CD14-positive monocyte (primary cell): ENCODE results near the gene NFE2L1. TPM values are rescaled to one million over a fixed set of nuclear protein-coding genes. Genes with fewer than 3 reads are reported as not detected.
"Not testable (repeated sequence)": the region's sequence is repeated elsewhere in the genome, so short reads cannot be mapped to it uniquely, and the experiment has no call there.

ENCODE experiments used
- DNase-seq, 3 donors: peaks; one replicate each; pipeline ENCODE4 v3.0.0-alpha.2; 2011 to 2022
- H2AFZ ChIP-seq: 2 replicates; pipeline ENCODE4 v1.6.0; 2012; ENCODE audit warnings: mild to moderate bottlenecking, low read depth, low read length, inconsistent platforms; ENCODE audit not compliant: insufficient read depth, poor library complexity, severe bottlenecking
- H3K27ac ChIP-seq, 2 donors: 1 replicate in 1 of 2; 2 replicates in 1 of 2; pipeline ENCODE4 v1.5.1; 2012 to 2013; ENCODE audit warnings: low read length in 2 of 2, control low read depth in 1 of 2, inconsistent platforms in 1 of 2, low read depth in 1 of 2, mild to moderate bottlenecking in 1 of 2
- H3K27me3 ChIP-seq, 2 donors: one replicate each; pipeline versions ENCODE4 v1.6.0 to v1.6.1; 2011 to 2013; ENCODE audit warnings: low read length in 2 of 2; ENCODE audit not compliant: control insufficient read depth in 2 of 2, insufficient read depth in 2 of 2
- H3K36me3 ChIP-seq, 2 donors: replicated peaks in 1 of 2; 1 replicate in 1 of 2; 2 replicates in 1 of 2; pipeline versions ENCODE4 v1.5.1 to v1.6.1; 2012 to 2013; ENCODE audit warnings: low read length in 2 of 2, control low read depth in 1 of 2, inconsistent platforms in 1 of 2, mild to moderate bottlenecking in 1 of 2; ENCODE audit not compliant: insufficient read depth in 2 of 2, control insufficient read depth in 1 of 2
- H3K4me1 ChIP-seq, 2 donors: 1 replicate in 1 of 2; 2 replicates in 1 of 2; pipeline versions ENCODE4 v1.5.1 to v1.6.1; 2012 to 2013; ENCODE audit warnings: low read length in 2 of 2, control low read depth in 1 of 2, inconsistent platforms in 1 of 2, mild to moderate bottlenecking in 1 of 2, moderate library complexity in 1 of 2; ENCODE audit not compliant: insufficient read depth in 2 of 2, control insufficient read depth in 1 of 2
- H3K4me2 ChIP-seq: replicated peaks from 2 replicates; pipeline ENCODE3; 2012; ENCODE audit warnings: low read length, moderate library complexity, mild to moderate bottlenecking; ENCODE audit not compliant: poor library complexity, severe bottlenecking; ENCODE audit errors: extremely low read depth
- H3K4me3 ChIP-seq, 3 experiments: fragments of 200-600 bp in 1 of 3; sonication (generic) in 1 of 3; replicated peaks in 1 of 3; 1 replicate in 2 of 3; 2 replicates in 1 of 3; pipeline ENCODE4 v1.5.1; 2011 to 2013; ENCODE audit warnings: low read length in 3 of 3, mild to moderate bottlenecking in 3 of 3, control low read depth in 2 of 3, low read depth in 2 of 3, inconsistent platforms in 1 of 3, moderate library complexity in 1 of 3
- H3K79me2 ChIP-seq: 2 replicates; pipeline ENCODE4 v1.6.0; 2012; ENCODE audit warnings: mild to moderate bottlenecking, control low read depth, inconsistent platforms, low read length, moderate library complexity; ENCODE audit not compliant: insufficient read depth
- H3K9ac ChIP-seq: 2 replicates; pipeline ENCODE4 v1.6.0; 2017; ENCODE audit warnings: low read length, mild to moderate bottlenecking; ENCODE audit not compliant: insufficient read depth, poor library complexity, severe bottlenecking
- H3K9me3 ChIP-seq, 2 donors: replicated peaks in 1 of 2; 1 replicate in 1 of 2; 2 replicates in 1 of 2; pipeline versions ENCODE4 v1.5.1 to v1.6.1; 2012 to 2013; ENCODE audit warnings: low read length in 2 of 2, control low read depth in 1 of 2; ENCODE audit not compliant: control insufficient read depth in 1 of 2, insufficient read depth in 1 of 2
- H4K20me1 ChIP-seq: 2 replicates; pipeline ENCODE4 v1.6.0; 2012; ENCODE audit warnings: mild to moderate bottlenecking, low read length, control low read depth, moderate library complexity; ENCODE audit not compliant: insufficient read depth
- H3K27ac Mint-ChIP-seq, 7 donors: one replicate each; pipeline ENCODE4 v1.8.0; 2020; ENCODE audit warnings: mild to moderate bottlenecking in 7 of 7, mixed read lengths in 7 of 7, moderate library complexity in 6 of 7, inconsistent platforms in 2 of 7
- H3K27me3 Mint-ChIP-seq, 3 donors: one replicate each; pipeline ENCODE4 v1.8.0; 2021 to 2022; ENCODE audit warnings: low read depth in 3 of 3, mild to moderate bottlenecking in 3 of 3, mixed read lengths in 3 of 3, moderate library complexity in 3 of 3, inconsistent platforms in 1 of 3
- H3K36me3 Mint-ChIP-seq, 2 donors: one replicate each; pipeline ENCODE4 v1.8.0; 2020; ENCODE audit warnings: mixed read lengths in 2 of 2, inconsistent platforms in 1 of 2, mild to moderate bottlenecking in 1 of 2
- H3K4me1 Mint-ChIP-seq: one replicate; pipeline ENCODE4 v1.8.0; 2020; ENCODE audit warnings: mild to moderate bottlenecking, mixed read lengths
- H3K4me3 Mint-ChIP-seq, 2 donors: one replicate each; pipeline ENCODE4 v1.8.0; 2020; ENCODE audit warnings: mild to moderate bottlenecking in 2 of 2, mixed read lengths in 2 of 2, moderate library complexity in 1 of 2
- H3K9me3 Mint-ChIP-seq, 7 donors: one replicate each; pipeline ENCODE4 v1.8.0; 2020 to 2022; ENCODE audit warnings: mixed read lengths in 7 of 7, mild to moderate bottlenecking in 6 of 7, moderate library complexity in 6 of 7, inconsistent platforms in 2 of 7
- WGBS: methylation state at CpG from one replicate; pipeline ENCODE4 v1.1.5; 2013; ENCODE audit warnings: missing lambda C conversion rate; ENCODE audit not compliant: insufficient coverage; 5-methylcytosine and 5-hydroxymethylcytosine counted together
- intact Hi-C, 2 donors: fragments of 100-400 bp; cut with micrococcal nuclease; formaldehyde crosslinking; loops; one replicate each; pipeline versions ENCODE4 v1.15.0 to v1.15.1; 2023
- polyA plus RNA-seq, 3 donors: library from polyadenylated mRNA; depleted of rRNA in 1 of 3; unstranded in 2 of 3; stranded (reverse) in 1 of 3; fragments of 300-500 nt in 2 of 3; fragments of >200 nt in 1 of 3; fragmentation: Illumina TruSeq in 2 of 3; gene quantifications; 1 replicate in 2 of 3; 2 replicates in 1 of 3; pipeline ENCODE4 v1.2.3, GENCODE V29; 2012 to 2021
- TF ChIP-seq, protein P1 (sequence below): fragments of 200-600 bp; IDR thresholded peaks from one replicate; pipeline ENCODE4 v1.8.0; 2022; ENCODE audit warnings: antibody characterized with exemption, mild to moderate bottlenecking

The NFE2L1 gene
- polyA plus RNA-seq, 3 donors: 2.8 to 27.0 (median 7.1) TPM

- 100% methylated on average over 1 of the region's 5 CpGs for WGBS
- Histone ChIP-seq H2AFZ (no peak overlapping the region), H3K9ac (no peak overlapping the region), H4K20me1 (no peaks in the 10 kb centered on the region), H3K27me3 (peaks cover 0 to 15% of the 10 kb centered on the region in 2 donors), H3K36me3 (no peaks in the 10 kb centered on the region), H3K27ac (no peak overlapping the region), H3K9me3 (no peaks in the 10 kb centered on the region), H3K79me2 (no peaks in the 10 kb centered on the region), H3K4me2 (no peak overlapping the region), H3K4me1 (peaks cover 13% of the 10 kb centered on the region in 2 donors), H3K4me3 (no peak overlapping the region)
- Mint-ChIP-seq H3K27ac (no peak overlapping the region), H3K4me3 (no peak overlapping the region), H3K27me3 (peaks cover 34 to 37% (median 37%) of the 10 kb centered on the region in 3 donors), H3K4me1 (peaks cover 13% of the 10 kb centered on the region), H3K9me3 (peaks cover 0 to 5% (median 0%) of the 10 kb centered on the region in 7 donors), H3K36me3 (no peaks in the 10 kb centered on the region)
- TF ChIP-seq, protein P1, sequence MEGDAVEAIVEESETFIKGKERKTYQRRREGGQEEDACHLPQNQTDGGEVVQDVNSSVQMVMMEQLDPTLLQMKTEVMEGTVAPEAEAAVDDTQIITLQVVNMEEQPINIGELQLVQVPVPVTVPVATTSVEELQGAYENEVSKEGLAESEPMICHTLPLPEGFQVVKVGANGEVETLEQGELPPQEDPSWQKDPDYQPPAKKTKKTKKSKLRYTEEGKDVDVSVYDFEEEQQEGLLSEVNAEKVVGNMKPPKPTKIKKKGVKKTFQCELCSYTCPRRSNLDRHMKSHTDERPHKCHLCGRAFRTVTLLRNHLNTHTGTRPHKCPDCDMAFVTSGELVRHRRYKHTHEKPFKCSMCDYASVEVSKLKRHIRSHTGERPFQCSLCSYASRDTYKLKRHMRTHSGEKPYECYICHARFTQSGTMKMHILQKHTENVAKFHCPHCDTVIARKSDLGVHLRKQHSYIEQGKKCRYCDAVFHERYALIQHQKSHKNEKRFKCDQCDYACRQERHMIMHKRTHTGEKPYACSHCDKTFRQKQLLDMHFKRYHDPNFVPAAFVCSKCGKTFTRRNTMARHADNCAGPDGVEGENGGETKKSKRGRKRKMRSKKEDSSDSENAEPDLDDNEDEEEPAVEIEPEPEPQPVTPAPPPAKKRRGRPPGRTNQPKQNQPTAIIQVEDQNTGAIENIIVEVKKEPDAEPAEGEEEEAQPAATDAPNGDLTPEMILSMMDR: no peak
- DNase-seq: no peak
- intact Hi-C loops: no loop called here
Observed at GRCh38 chr17:48030531-48030930, 17.6 kb upstream of the NFE2L1 start.

- Mint-ChIP-seq H3K4me3 (no peak overlapping the region), H3K9me3 (peaks cover 0 to 5% (median 2%) of the 10 kb centered on the region in 7 donors), H3K4me1 (peaks cover 5% of the 10 kb centered on the region), H3K27me3 (peaks cover 42 to 50% (median 46%) of the 10 kb centered on the region in 3 donors), H3K36me3 (peaks cover 4% of the 10 kb centered on the region in 2 donors), H3K27ac (no peak overlapping the region)
- Histone ChIP-seq H3K36me3 (no peaks in the 10 kb centered on the region), H3K27me3 (peaks cover 8 to 26% of the 10 kb centered on the region in 2 donors), H3K27ac (no peak overlapping the region), H2AFZ (no peak overlapping the region), H4K20me1 (no peaks in the 10 kb centered on the region), H3K4me1 (peaks cover 5% of the 10 kb centered on the region in 2 donors), H3K79me2 (no peaks in the 10 kb centered on the region), H3K9me3 (no peaks in the 10 kb centered on the region), H3K4me2 (no peak overlapping the region), H3K9ac (no peak overlapping the region), H3K4me3 (no peak overlapping the region)
- WGBS: 87% methylated on average over 3 of the region's 6 CpGs
- DNase-seq: no peak
- intact Hi-C loops: no loop called here
- TF ChIP-seq, protein P1: no peak
Observed at GRCh38 chr17:48031966-48032365, 16.2 kb upstream of the NFE2L1 start.

DNA sequence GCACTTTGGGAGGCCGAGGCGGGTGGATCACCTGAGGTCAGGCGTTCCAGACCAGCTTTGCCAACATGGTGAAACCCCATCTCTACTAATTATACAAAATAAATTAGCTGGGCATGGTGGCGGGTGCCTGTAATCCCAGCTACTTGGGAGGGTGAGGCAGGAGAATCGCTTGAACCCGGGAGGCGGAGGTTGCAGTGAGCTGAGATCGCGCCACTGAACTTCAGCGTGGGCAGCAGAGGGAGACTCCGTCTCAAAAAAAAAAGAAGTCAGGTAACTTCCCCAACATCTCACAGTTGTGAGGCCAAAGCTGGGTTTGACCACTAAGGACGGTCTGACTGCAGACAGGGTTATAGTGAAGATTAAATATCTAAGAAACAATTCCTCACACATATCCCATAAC lies 13.4 kb upstream of the NFE2L1 start:
- DNase-seq, H3K27ac Mint-ChIP-seq, H3K4me3 ChIP-seq, H3K79me2 ChIP-seq, H3K9me3 ChIP-seq, H3K4me2 ChIP-seq, H3K9ac ChIP-seq, H3K27ac ChIP-seq, intact Hi-C loops, H2AFZ ChIP-seq, H3K4me3 Mint-ChIP-seq, H4K20me1 ChIP-seq, H3K36me3 ChIP-seq, H3K4me1 ChIP-seq, H3K9me3 Mint-ChIP-seq, H3K36me3 Mint-ChIP-seq: not testable (repeated sequence)
- H3K4me1 Mint-ChIP-seq: peaks cover 12% of the 10 kb centered on the region
- H3K27me3 Mint-ChIP-seq: peaks cover 57 to 66% (median 66%) of the 10 kb centered on the region in 3 donors
- peaks cover 23 to 50% of the 10 kb centered on the region in 2 donors for H3K27me3 ChIP-seq
- no CpG with 5 or more reads among the region's 12 CpGs for WGBS
